HG03432 (cell line): ENCODE data around the gene ITGA2.
"Not testable (repeated sequence)": the region's sequence is repeated elsewhere in the genome, so short reads cannot be mapped to it uniquely, and the experiment has no call there.

Experiments used
- ATAC-seq: cut with Tn5 transposase; IDR thresholded peaks from one replicate; pipeline ENCODE4 v1.9.1; 2021; ENCODE audit warnings: mild to moderate bottlenecking, moderate library complexity; ENCODE audit not compliant: unreplicated experiment

Gene ITGA2

GRCh38 chr5:52989025-52989780 is at the start of gene ITGA2:
Gene ITGA2 (plus strand): TSS chr5:52989352. CDS start chr5:52989469, 117 bp downstream.
- peak; percentile 66 for ATAC-seq

GRCh38 chr5:52943285-52943684 is 45.9 kb upstream of the ITGA2 start:
- ATAC-seq = peak; percentile 63

GRCh38 chr5:52943808-52944207 is 45.3 kb upstream of the ITGA2 start:
- no peak for ATAC-seq

DNA sequence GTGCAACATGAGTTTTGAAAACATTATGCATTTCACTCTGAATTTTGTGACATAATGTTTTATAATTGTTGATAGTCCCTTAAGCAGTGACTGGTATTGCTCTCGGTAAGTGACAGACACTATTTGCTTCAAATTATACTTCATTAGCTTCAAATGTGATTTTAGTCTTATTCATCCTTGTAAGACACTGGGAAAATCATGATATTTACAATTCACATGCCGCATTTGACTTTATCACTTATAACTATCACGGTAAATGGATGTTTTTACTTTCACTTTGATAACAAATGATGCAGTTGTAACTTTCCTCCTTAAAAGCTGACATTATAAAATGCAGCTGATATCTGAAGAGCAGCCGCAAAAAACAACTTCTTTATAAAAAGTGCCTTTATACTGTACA is 44.1 kb upstream of the ITGA2 start:
- ATAC-seq = no peak

DNA sequence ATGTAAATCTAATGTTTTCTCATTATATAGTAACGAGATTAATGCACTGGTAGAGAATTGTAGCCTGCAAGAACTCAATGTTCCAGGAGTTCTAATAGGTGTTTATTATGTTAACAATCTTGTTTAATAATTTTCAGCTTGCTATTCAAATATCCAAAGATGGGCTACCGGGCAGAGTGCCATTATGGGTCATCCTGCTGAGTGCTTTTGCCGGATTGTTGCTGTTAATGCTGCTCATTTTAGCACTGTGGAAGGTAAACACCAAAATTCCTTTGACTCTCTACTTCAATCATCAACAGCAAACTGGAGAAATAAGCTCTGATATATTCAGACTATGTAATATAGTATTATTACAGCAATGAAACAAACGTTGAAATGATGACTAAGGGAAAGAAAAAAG is 41.9 kb upstream of the ITGA2 start:
- no peak for ATAC-seq

DNA sequence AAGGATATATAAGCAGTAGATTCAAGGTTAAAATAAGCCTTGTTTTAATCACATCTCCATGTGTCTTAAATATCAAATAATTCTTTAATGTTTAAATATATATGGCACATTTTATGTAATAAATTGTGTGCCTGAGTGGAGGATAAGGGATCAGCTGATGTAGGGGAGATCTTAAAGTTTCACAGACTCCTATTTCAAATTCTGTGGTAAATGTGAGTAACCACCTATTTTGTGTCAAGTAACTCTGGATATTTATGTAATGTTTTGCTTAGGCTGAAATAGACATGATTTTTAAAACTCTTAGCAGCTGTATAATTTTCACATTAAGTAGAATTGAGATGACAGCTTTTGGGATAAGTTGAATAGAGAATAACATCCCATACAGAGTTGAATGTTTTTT is 41.3 kb upstream of the ITGA2 start:
- ATAC-seq = no peak

DNA sequence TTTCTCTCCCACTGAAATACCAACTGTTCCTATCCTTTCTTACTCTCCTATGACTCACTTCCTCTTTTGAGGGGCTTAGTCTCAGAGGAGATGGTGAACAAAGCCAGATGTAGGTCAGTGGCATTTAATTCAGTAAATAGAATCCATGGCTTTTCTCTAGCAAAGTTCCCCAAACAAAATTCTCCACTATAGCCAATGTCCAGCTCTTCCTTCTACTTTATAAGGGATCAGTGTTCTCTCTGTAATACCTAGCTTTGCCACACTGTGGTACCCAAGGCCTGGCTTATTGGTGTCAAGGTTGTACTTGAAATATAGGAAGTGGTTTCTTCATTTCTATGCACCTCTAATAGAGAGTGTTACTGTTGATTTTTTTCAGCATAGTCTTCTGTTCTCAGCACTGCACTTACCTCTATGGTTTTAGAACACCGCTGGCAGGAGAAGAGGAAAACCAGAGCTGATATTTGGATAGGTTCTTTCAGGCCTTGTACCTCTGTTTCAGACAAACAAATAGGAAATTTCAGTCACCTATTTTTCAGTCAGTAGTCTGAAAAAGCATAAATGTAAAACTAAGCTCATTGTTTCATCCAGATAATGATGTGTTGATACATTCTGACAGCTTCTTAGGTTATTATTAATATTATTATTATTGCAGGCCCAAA is 40.6 kb upstream of the ITGA2 start:
- ATAC-seq = peak; percentile 100

GRCh38 chr5:52950686-52951085 is 38.5 kb upstream of the ITGA2 start:
- no peak for ATAC-seq

- ATAC-seq = no peak
Measured at GRCh38 chr5:52952483-52952882, 36.7 kb upstream of the ITGA2 start.

GRCh38 chr5:52956014-52956413 is 33.1 kb upstream of the ITGA2 start:
- no peak for ATAC-seq

DNA sequence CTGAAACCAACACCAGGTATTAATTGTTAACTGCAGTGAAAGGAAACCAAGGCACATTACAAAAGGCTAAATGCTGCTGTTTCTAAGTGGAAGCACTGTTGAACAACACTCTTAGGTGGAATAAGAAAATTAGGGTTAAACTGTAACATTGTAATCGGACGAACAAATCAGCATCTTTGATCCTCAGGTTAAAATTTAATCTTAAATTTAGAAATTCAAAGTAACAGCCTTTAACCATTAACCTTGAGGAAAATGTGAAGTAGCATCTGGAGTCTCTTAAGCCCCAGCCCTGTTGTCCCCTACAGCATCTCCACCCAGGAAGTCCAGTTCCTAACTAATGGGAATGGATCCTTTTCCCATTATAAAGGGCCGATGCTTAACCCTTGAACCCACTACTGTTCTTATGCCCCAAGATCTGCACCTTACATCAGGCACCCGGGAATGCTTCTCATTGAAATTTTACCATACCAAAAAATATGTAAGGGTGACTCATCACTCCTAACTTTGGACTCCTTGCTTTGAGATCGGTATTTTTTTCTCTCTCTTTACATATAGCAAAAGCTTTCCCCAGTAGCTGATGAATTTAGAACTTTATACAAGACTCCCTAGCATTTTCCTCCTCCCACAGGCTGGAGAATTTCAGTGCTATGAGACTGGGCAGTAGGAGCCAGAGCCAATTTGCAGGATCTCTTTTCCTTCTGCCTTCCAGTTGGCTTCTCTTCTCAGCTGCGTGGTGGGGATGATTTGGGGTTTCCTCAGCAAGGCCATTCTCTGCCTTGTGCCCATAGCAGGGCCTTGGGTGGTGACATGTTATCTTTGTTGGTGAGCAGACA is 32.0 kb upstream of the ITGA2 start:
- peak; percentile 78 for ATAC-seq

DNA sequence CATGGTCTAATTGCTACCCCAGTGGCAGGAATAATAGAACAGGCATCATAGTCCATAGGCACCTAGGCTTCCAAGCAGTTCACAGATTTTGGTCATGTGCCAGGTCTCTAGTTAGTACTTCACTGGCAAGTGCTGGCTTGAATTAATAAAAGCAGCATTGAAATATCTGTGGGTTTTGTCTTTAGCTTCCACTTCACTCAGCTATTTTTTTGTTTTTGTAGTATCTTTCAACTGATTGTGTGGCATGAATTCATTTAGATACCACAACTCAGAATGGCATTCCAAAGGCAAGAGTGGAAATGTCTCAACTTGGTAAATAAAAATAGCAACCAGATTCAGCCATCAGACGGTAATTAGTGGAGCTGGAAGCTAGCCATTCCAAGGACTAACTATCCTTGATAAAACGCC is 27.9 kb upstream of the ITGA2 start:
- ATAC-seq = no peak

- ATAC-seq = no peak
Measured at GRCh38 chr5:52963636-52964035, 25.5 kb upstream of the ITGA2 start.

DNA sequence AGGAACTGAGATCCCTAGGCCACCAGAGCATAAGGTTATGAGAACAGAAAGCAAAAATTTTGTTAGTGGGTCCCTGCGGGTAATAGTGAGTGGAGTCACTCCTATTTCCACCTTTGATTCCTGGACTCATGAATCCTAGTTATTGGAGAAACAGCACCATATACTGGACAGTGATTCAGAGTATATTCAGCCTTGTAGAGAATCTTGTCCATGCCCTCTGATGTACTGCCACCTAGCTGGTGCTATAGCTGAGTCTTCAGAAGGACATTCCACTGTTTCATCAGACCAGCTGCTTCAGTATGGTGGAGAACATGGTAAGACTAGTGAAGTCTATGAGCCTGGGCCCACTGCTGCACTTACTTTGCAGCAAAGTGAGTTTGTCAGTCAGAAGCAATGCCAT is 25.0 kb upstream of the ITGA2 start:
- ATAC-seq = no peak

GRCh38 chr5:52976157-52976556 is 13.0 kb upstream of the ITGA2 start:
- not testable (repeated sequence) for ATAC-seq

DNA sequence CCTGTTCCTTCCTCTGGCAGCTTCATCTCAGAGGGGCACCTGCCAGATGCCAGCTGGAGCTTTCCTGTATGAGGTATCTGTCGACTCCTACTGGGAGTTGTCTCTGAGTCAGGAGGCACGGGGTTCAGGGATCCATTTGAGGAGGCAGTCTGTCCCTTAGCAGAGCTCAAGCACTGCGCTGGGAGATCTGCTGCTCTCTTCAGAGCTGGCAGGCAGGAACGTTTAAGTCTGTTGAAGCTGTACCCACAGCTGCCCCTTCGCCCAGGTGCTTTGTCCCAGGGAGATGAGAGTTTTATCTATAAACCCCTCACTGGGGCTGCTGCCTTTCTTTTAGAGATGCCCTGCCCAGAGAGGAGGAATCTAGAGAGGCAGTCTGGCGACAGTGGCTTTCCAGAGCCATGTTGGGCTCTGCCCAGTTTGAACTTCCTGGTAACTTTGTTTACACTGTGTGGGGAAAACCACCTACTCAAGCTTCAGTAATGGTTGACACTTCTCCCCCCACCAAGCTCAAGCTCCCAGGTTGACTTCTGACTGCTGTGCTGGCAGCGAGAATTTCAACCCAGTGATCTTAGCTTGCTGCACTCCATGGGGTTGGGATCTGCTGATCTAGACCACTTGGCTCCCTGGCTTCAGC is 11.8 kb upstream of the ITGA2 start:
- ATAC-seq = no peak

- ATAC-seq = no peak
Measured at GRCh38 chr5:52981507-52981906, 7.6 kb upstream of the ITGA2 start.

DNA sequence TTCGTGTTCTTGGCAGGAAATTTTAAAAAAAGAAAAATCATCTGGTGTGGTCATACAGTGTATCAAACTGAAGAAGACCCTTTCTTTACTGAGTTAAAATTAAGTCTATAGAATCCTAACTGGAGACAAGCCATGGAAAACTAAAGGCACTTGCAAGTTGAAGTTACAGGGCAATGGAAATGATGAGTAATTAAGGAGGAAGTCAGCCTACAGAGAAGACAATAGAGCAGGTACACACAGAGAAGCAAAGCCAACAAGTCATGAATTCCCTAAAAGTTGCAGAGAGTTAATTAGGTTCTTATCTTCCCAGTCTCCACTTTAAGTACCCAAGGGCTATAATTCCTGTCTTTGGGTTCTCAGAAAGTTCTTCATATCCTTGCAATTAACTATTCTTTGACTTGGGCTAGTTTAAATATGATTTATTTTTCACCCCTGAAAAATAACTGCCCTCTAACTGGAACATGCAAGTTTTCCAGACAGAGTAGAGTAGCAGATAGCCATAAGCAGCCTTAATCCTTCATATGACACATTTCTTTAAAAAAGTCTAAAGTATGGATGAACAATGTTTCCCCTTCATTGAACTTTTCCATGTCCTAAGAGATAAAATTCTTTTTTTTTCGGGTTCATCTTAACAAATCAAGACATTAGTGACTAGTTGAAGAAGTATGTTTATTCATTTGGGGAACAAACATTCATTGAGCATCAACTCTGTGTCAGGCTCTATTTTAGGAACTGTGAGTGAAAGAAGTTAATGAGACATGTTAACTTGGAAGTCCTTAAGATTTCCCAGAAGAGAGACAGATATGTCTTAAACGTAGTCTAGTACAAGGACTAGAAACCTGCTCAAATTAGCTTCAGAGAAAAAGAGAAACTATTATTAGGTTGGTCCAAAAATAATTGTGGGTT is 5.2 kb upstream of the ITGA2 start:
- ATAC-seq = no peak

GRCh38 chr5:52985306-52985705 is 3.8 kb upstream of the ITGA2 start:
- no peak for ATAC-seq

GRCh38 chr5:52987711-52988331 is 1.3 kb upstream of the ITGA2 start:
- no peak for ATAC-seq
